Measurements from ENCODE around the gene MYBPHL. TPM values are rescaled to one million over a fixed set of nuclear protein-coding genes. Genes with fewer than 3 reads are reported as not detected.

MYBPHL gene, protein sequence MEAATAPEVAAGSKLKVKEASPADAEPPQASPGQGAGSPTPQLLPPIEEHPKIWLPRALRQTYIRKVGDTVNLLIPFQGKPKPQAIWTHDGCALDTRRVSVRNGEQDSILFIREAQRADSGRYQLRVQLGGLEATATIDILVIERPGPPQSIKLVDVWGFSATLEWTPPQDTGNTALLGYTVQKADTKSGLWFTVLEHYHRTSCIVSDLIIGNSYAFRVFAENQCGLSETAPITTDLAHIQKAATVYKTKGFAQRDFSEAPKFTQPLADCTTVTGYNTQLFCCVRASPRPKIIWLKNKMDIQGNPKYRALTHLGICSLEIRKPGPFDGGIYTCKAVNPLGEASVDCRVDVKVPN
- total RNA-seq = 0.35 TPM
- long read RNA-seq = 0 reads

DNA sequence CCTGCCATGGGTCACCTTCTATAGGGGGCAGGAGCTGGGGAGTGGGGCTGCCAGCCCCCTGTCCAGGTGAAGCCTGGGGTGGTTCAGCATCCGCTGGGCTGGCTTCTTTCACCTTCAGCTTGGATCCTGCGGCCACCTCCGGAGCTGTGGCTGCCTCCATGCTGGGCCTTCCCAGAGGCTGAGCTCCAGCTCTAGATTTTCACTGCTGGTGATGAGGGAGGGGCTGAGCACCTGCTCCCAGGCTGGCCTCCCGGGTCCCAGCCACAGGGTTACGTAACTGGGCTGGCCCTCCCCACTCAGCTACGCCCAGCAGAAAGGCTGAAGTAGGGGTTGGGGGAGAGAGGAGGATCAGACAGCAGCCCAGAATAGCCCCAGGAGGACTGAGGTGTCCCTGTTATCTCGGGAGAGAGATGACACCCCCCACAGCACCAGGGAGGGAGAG lies at the start of gene MYBPHL:
Gene MYBPHL, minus strand, starts transcription at position 180 of the 442 bp plus-strand sequence. Its CDS starts 20 bp downstream, at position 160.
- intact Hi-C loops (cut with micrococcal nuclease) = no loop called here
- no peak for DNase-seq
- peak; percentile 3 for ATAC-seq

DNA sequence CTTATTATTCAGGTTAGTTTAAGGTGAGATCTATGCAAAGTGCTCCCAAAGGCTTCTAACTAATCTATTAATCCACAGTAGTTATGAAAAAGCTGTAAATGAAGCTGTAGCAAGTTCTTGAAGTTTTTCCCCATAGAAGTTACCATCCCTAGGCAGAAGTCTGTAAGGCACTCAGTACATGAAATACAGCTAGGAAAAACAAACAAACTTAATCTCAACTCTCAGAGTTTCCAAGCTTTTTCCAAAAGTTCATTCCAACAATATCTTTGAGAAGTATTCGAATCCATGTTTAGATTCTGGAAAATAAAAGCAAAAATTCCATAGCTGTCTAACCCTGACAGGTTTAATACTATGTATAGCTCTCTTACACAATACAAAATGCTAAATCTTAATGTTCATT lies 49.7 kb upstream of the MYBPHL start:
- DNase-seq (no peak), ATAC-seq (no peak)
- intact Hi-C loops (cut with micrococcal nuclease) = no loop called here

GRCh38 chr1:109354929-109355328 lies 48.1 kb upstream of the MYBPHL start:
- intact Hi-C loops (cut with micrococcal nuclease) = no loop called here
- no peak for DNase-seq
- ATAC-seq = no peak

DNA sequence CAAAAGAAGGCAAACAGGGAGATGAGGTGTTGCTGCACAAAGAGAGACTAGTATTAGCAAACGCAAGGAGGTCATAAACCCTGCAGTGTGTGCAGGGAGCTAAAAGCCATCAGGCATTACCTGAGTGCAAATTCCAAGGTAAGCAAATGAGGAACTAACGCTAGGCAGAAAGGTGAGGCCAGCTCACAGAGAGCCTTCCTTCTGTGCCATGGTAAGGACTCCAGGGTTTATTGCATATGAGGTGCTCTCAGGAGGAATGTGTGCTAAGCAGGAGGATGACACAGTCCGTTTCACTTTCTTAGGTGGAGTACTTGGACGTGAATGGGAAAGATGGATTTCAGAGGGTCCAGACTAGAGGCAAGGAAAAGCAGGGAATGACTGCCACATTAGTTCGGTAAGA lies 44.6 kb upstream of the MYBPHL start:
- no peak for ATAC-seq
- intact Hi-C loops (cut with micrococcal nuclease) = no loop called here

DNA sequence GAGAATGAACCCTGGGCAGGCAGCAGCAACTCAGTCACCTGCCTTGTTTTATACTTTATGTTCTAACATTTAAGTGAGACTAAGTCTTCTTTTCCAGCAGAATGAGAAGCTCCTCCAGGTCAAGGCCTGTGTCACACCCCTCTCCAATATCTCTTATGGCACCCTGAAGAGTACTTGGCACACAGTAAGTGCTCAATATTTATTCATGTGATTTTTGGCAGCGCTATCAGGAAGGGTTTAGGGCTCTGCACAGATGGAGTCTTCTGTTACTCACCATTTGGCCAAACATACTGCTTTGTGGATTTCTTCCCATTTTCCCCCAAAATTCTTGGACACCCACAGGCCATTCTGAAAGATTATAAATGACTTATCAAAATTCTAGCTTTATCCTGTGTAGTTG lies 43.8 kb upstream of the MYBPHL start:
- intact Hi-C loops (cut with micrococcal nuclease) = no loop called here
- DNase-seq (no peak), ATAC-seq (no peak)

More for the DNA sequence above, 44.6 kb upstream of the MYBPHL start:
- no peak for DNase-seq

DNA sequence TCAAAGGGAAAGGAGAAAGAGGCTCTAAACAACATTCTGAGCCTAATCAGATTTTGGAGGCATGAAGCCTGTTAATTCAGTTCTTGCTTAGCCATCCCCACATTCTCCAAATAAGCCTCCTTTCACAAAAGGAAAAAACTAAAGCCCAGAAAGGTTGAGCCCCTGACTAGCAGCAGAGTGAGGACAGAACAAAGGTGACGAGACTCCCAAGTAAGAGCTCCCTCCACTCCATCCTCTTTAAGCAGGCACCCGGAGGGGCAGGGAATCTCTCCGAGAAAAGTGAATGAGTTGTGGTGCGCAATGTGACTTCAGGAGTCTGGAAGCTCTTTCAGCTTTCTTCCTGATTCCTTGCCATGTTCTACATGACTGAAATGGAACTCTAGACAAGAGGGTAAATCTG lies 43.4 kb upstream of the MYBPHL start:
- intact Hi-C loops (cut with micrococcal nuclease) = no loop called here
- no peak for ATAC-seq
- no peak for DNase-seq

DNA sequence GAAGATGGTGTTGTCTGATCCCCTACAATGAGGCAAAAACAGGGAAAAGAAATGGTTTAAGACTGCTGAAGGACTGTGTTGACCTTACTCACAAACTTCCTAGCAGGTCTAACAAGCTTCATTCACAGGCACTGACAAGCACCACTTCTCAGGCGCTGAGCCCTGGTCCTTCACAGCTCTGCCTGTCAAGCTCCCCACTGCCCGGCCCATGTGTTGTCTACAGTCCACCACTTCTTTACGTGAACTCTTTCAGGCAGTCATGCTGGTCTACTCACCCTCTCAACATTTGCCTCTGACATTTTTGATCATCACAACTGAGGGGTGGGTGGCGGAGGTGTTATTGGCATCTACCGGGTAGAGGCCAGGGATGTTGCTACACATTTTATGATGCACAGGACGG lies 40.7 kb upstream of the MYBPHL start:
- DNase-seq (no peak), ATAC-seq (no peak)
- intact Hi-C loops (cut with micrococcal nuclease) = no loop called here

DNA sequence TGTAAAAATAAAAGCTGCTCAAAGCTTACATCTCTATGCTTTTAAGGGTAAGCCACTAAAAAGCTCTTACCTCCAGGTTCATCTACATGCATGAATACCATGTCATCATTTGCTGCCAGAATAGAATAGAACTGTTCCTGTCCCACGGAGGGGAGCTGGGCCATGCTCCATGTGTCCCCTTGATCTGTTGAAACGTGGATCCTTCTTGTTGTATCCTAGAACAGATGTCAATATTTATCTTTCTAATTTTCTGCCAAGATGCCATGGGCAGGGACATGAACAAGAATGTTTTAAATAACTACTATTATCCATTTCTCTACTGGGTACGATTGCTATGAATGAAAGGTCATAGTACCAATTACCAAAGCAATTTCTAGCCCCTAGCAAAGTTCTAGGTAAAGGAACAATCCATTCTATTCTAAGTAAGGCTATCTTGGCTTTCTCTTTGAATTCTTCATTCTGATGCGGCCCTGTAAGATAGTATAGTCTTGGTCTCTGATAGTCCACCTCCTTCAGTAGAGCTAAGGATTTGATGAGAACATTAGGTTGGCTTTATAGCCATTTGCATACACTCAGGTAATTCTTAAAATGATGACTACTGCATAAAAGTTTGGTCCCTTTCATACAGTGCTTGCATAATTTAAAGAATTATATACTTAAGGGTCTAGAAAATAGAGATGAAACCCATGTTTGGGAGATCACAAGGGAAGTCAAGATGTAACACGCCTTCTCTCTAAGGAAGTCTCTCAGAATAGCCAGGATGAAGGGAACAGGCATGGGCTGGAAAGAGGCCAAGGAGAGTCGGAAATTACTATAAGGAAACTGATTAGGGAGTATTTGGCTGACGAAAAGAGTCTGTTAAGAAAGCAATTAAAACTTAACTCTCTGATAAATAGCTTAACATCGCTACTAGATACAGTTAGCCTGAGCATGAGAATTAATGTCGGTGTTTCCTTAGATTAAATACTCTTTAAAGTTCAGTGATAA lies 35.4 kb upstream of the MYBPHL start:
- DNase-seq = no peak
- intact Hi-C loops (cut with micrococcal nuclease) = no loop called here
- ATAC-seq = peak; percentile 29

DNA sequence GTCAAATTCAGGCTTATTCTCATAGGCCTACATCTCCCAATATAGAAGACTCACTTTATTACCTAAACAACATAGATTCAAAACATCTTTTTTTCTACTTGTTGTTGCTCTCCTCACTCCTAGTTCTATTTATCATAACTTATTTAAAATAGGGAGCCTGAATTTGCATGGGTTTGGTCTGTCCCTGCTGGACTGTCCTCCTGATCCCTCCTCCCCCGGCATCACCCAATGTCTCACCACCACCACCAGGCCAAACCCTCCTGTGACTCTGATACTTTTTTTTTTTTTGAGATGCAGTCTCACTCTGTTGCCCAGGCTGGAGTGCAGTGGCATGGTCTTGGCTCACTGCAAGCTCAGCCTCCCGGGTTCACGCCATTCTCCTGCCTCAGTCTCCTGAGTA lies 31.8 kb upstream of the MYBPHL start:
- intact Hi-C loops (cut with micrococcal nuclease) = no loop called here
- ATAC-seq (no peak), DNase-seq (no peak)

- ATAC-seq = no peak
- intact Hi-C loops (cut with micrococcal nuclease) = no loop called here
- DNase-seq = no peak
These were observed 31.3 kb upstream of the MYBPHL start for GRCh38 chr1:109338091-109338490.

GRCh38 chr1:109335091-109335490 lies 28.3 kb upstream of the MYBPHL start:
- no peak for ATAC-seq
- no peak for DNase-seq
- intact Hi-C loops (cut with micrococcal nuclease) = no loop called here

DNA sequence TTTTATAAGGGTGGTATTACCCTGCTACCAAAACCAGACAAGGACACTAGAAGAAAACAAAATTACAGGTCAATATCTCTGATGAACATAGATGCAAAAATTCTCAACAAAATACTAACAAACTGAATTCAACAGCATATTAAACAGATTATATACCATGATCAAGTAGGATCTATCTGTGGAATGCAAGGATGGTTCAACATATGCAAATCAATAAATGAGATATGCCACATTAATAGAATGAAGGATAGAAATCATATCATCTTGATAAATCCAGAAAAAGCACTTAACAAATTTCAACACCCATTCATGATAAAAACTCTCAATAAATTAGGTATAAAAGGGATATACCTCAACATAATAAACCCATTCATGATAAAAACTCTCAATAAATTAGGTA lies 24.3 kb upstream of the MYBPHL start:
- ATAC-seq (no peak), DNase-seq (no peak)
- intact Hi-C loops (cut with micrococcal nuclease) = no loop called here

GRCh38 chr1:109327285-109327684 lies 20.5 kb upstream of the MYBPHL start:
- intact Hi-C loops (cut with micrococcal nuclease) = no loop called here
- no peak for DNase-seq

GRCh38 chr1:109322974-109323373 lies 16.2 kb upstream of the MYBPHL start:
- intact Hi-C loops (cut with micrococcal nuclease) = no loop called here
- DNase-seq (no peak), ATAC-seq (no peak)

More at GRCh38 chr1:109327285-109327684, 20.5 kb upstream of the MYBPHL start:
- ATAC-seq = no peak

DNA sequence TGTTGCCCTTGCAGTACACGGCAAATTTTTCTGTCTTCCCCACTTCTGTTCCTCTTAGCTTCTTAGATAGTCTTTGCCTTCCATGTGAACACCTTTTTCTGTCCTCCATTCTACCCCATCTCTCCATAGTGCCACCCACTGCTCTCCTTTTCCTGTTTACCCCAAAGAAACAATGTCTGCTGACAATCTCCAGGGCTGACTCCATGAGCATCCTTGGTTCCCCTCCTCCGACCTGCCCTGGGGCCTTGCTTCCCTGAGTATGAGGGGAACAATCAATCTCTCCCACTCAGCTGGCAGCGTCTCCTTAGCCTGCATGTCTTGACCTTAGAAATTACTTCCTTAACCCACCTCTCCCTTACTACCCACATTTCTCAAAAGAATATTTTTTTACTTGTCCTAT lies 12.3 kb upstream of the MYBPHL start:
- no peak for DNase-seq
- no peak for ATAC-seq
- intact Hi-C loops (cut with micrococcal nuclease) = no loop called here

GRCh38 chr1:109316506-109316905 lies 9.7 kb upstream of the MYBPHL start:
- intact Hi-C loops (cut with micrococcal nuclease) = no loop called here
- DNase-seq (no peak), ATAC-seq (no peak)

- intact Hi-C loops (cut with micrococcal nuclease) = no loop called here
- no peak for DNase-seq
- ATAC-seq = no peak
These were observed 8.5 kb upstream of the MYBPHL start for GRCh38 chr1:109315288-109315687.

GRCh38 chr1:109314795-109315194 lies 8.0 kb upstream of the MYBPHL start:
- intact Hi-C loops (cut with micrococcal nuclease) = no loop called here
- no peak for ATAC-seq
- no peak for DNase-seq

- ATAC-seq = no peak
- no peak for DNase-seq
- intact Hi-C loops (cut with micrococcal nuclease) = no loop called here
These were observed 6.4 kb upstream of the MYBPHL start for GRCh38 chr1:109312978-109313775.
